ENCODE results near the gene AFAP1L1.
"Not testable (repeated sequence)": the region's sequence is repeated elsewhere in the genome, so short reads cannot be mapped to it uniquely, and the experiment has no call there.

The AFAP1L1 gene

DNA sequence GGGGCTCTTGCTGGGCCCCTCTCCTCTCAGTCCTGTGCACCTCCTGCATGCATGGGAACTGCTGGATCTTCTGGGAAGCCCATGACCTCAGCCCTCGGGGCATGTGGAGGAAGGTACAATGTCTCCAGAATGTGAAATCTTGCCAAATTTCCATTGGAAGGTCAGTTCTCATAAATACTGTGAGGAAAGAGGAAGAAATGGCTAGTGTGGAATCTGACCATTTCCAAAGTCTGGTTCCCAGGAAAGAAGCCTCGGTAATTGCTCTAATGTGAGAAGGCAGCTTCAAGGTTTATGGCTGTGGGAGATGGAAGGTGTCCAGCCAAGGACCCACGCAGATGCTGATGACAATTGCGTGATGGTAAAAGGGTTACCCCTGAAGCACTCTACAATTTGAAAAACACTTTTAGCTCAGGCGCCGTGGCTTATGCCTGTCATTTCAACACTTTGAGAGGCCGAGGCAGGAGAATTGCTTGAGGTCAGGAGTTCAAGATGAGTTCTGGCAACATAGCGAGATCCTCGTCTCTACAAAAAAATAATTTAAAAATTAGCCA, 115.5 kb downstream of the AFAP1L1 start:
- no peaks in the 10 kb centered on the region for H3K36me3 ChIP-seq
- intact Hi-C loops (cut with DNase I; ENCODE audit: low total_unique reads): no loop called here
- H3K4me1 ChIP-seq: peaks cover 0 to 99% (median 64%) of the 10 kb centered on the region in 4 donors
- peak overlapping the region in 1 of 2 donors; percentile 3 for H3K4me3 ChIP-seq
- no peaks in the 10 kb centered on the region for H3K9me3 ChIP-seq
- H3K27me3 ChIP-seq: no peaks in the 10 kb centered on the region
- DNase-seq: no peak
- H3K27ac ChIP-seq: peak overlapping the region; percentile 93
- TF ChIP-seq, protein P1, sequence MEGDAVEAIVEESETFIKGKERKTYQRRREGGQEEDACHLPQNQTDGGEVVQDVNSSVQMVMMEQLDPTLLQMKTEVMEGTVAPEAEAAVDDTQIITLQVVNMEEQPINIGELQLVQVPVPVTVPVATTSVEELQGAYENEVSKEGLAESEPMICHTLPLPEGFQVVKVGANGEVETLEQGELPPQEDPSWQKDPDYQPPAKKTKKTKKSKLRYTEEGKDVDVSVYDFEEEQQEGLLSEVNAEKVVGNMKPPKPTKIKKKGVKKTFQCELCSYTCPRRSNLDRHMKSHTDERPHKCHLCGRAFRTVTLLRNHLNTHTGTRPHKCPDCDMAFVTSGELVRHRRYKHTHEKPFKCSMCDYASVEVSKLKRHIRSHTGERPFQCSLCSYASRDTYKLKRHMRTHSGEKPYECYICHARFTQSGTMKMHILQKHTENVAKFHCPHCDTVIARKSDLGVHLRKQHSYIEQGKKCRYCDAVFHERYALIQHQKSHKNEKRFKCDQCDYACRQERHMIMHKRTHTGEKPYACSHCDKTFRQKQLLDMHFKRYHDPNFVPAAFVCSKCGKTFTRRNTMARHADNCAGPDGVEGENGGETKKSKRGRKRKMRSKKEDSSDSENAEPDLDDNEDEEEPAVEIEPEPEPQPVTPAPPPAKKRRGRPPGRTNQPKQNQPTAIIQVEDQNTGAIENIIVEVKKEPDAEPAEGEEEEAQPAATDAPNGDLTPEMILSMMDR (IDR thresholded peaks at IDR 0.05): no peak

DNA sequence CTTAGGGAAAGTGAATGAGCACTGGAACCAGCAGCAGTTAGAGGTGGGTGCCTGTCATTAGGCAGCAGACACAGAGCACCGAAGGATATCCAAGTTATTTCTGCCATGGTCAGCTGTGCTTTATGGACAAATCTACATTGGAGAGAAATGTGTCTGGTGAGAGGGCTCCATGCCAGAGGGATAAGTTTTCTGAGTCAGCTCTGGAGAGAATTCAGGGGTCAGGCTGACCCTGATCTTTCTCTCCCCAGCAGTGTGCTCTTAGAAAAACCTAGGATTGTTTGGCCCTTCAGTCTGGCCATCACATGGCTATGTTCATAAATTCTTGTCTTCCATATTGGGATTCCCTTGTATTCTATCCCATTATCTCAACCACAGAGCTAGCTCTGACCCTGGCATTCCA, 116.3 kb downstream of the AFAP1L1 start:
- DNase-seq: no peak
- H3K4me3 ChIP-seq: no peak overlapping the region
- H3K4me1 ChIP-seq: peaks cover 0 to 90% (median 56%) of the 10 kb centered on the region in 4 donors
- intact Hi-C loops (cut with DNase I; ENCODE audit: low total_unique reads): no loop called here
- no peaks in the 10 kb centered on the region for H3K9me3 ChIP-seq
- H3K36me3 ChIP-seq: no peaks in the 10 kb centered on the region
- H3K27me3 ChIP-seq: no peaks in the 10 kb centered on the region
- peak overlapping the region; percentile 93 for H3K27ac ChIP-seq
- TF ChIP-seq, protein P1 (IDR thresholded peaks at IDR 0.05): no peak

DNA sequence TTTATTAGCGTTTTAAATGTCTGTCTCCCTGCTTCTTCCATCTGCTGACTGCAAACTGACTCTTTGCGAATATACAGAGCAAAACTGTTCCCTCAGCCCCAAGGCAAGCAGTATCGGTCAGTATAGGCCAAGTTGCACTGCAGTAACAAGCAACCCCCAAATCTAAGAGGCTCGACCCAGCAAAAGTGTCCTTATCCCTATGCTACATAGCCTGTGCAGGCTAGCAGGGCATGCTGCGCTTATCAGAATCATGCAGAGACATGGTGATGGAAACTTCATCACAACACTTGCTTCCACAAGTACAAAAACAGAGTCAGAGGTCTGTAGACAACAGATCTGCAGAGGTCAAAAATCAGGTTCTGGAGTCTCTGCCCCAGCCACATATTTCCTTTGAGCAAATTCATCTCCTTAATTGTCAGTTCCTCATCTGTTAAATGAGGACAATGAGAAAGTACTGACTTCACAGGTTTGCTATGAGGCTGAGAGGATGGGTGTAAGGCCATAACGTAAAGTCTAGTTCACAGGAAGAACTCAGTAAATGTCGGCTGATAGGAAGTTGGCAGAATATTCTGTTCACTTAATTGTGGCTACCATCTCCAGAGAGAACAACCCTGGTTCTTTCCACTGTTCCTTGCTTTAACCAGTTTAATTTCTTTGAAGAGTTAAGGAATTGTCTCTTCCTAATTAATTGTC, 117.0 kb downstream of the AFAP1L1 start:
- no peaks in the 10 kb centered on the region for H3K27me3 ChIP-seq
- no peak for DNase-seq
- intact Hi-C loops (cut with DNase I; ENCODE audit: low total_unique reads): no loop called here
- H3K36me3 ChIP-seq: no peaks in the 10 kb centered on the region
- H3K4me1 ChIP-seq: peaks cover 0 to 84% (median 51%) of the 10 kb centered on the region in 4 donors
- H3K4me3 ChIP-seq: no peak overlapping the region
- TF ChIP-seq, protein P1 (IDR thresholded peaks at IDR 0.05): no peak
- H3K27ac ChIP-seq: peak overlapping the region; percentile 93
- no peaks in the 10 kb centered on the region for H3K9me3 ChIP-seq

DNA sequence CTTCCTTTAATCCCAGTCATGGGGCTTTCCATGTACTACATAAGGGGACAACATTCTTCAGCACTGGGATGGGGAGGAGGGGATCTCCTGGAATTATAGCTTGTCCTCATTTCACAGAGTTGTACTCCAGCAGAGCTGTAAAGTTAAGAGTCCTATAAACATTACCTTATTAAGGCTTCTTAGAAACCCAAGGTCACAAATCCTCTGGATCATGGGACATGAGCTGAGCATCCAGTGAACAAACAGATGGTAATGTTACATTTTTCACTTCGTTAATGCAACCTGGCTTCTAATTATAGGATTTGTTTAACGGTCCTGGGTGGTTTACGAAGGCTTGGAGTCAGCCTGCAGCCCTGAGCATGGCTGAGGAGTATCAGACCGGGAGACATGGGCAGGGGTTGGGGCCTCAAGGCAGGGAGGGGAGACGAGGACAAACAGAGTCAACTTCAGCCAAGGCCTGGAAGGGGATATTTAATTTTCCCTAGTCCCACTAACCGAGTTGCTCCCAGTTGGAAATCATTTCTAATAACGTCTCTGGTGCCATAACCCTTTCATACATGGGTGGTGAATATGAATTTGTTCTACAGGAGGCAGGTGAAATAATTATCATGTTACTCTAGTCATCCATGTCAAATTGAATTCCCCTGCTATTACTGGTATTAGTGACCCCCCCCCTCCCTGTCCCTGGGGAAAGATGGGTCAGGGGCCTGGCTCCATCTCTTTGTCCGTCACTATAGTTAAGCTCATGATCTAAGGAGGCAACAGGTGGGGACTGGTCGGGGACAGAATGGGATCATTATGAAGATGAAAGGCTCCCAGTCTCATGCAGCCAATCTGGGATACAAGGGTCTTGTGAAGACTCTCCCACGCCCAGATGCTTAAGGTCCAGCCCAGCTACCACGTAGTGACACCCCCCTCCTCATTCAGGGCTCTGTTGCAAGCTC, 118.2 kb downstream of the AFAP1L1 start:
- no peaks in the 10 kb centered on the region for H3K36me3 ChIP-seq
- H3K27me3 ChIP-seq: no peaks in the 10 kb centered on the region
- TF ChIP-seq, protein P1 (IDR thresholded peaks at IDR 0.05): no peak
- DNase-seq: no peak
- H3K9me3 ChIP-seq: no peaks in the 10 kb centered on the region
- peak overlapping the region; percentile 93 for H3K27ac ChIP-seq
- intact Hi-C loops (cut with DNase I; ENCODE audit: low total_unique reads): no loop called here
- no peak overlapping the region for H3K4me3 ChIP-seq
- peaks cover 0 to 72% (median 41%) of the 10 kb centered on the region in 4 donors for H3K4me1 ChIP-seq

DNA sequence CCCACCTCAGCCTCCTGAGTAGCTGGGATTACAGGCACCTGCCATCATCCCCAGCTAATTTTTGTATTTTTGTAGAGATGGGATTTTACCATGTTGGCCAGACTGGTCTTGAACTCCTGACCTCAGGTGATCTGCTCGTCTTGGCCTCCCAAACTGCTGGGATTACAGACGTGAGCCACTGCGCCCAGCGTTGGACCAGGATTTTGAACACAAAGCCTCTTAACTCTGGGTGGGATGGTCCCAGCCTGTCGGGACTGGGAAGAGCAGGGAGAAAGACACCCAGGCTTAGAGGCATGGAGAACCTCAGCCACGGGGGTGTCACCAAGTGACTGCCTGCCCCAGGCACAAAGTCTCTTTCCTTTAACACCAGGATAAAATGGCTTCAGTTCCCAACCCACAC, 119.4 kb downstream of the AFAP1L1 start:
- H3K9me3 ChIP-seq; intact Hi-C loops (cut with DNase I; ENCODE audit: low total_unique reads); H3K4me3 ChIP-seq; H3K36me3 ChIP-seq; H3K27me3 ChIP-seq; DNase-seq: not testable (repeated sequence)
- peak overlapping the region; percentile 93 for H3K27ac ChIP-seq
- H3K4me1 ChIP-seq: peaks cover 0 to 60% (median 32%) of the 10 kb centered on the region in 4 donors

Measured in tibial artery (tissue), 4 donors.